Effector CD4-positive, alpha-beta T cell (primary cell): ENCODE results near the gene SLC4A11.
"Not testable (repeated sequence)": the region's sequence is repeated elsewhere in the genome, so short reads cannot be mapped to it uniquely, and the experiment has no call there.

ENCODE experiments used
- DNase-seq: peaks from one replicate; pipeline ENCODE4 v3.0.0-alpha.2; 2020

SLC4A11 gene

DNA sequence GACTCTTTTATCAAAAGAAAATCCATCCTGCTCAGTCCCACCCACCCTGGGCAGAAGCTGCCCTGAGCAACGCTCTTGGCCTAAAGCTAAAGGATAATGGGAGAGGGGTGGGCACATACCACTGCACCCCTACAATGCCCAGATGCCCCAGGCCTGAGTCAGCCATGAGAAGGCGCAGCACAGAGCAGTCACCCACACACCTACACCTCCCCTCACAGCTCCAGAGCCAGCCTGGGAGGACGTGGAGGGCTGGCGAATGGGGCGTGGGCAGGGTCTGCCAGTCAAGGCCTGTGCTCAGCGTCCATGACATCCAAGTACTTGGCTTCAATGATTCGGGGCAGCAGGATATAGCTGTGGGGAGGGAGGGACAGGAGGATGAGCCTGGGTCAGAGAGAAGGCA lies 11.5 kb downstream of the SLC4A11 start:
- DNase-seq: no peak

- DNase-seq: no peak
Observed at GRCh38 chr20:3226864-3227263, 12.1 kb downstream of the SLC4A11 start.

GRCh38 chr20:3226093-3226492 lies 12.9 kb downstream of the SLC4A11 start:
- DNase-seq: no peak

- DNase-seq: no peak
Observed at GRCh38 chr20:3224681-3225421, 14.1 kb downstream of the SLC4A11 start.

GRCh38 chr20:3223994-3224680 lies 14.9 kb downstream of the SLC4A11 start:
- no peak for DNase-seq

DNA sequence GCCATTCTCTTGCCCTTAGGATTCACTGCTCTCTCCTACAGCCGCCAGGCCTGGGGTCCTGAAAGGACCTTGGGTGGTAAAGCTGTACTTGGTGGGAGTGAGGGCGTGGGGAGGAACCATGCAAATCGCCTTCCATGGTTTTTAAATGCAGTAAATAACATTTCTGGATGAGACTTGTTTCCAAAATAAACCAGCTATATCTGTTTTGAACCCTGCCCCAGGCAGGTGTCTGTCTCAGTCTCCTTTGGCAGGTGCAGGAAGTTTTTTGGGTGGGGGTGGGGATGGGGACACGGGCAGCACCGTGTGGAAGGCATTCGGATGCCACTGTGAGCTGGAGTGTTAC lies 15.4 kb downstream of the SLC4A11 start:
- no peak for DNase-seq

- peak; percentile 25 for DNase-seq
Observed at GRCh38 chr20:3222635-3223600, 16.1 kb downstream of the SLC4A11 start.

- no peak for DNase-seq
Observed at GRCh38 chr20:3221398-3222226, 17.4 kb downstream of the SLC4A11 start.

GRCh38 chr20:3218307-3218988 lies 20.5 kb downstream of the SLC4A11 start:
- peak; percentile 67 for DNase-seq

DNA sequence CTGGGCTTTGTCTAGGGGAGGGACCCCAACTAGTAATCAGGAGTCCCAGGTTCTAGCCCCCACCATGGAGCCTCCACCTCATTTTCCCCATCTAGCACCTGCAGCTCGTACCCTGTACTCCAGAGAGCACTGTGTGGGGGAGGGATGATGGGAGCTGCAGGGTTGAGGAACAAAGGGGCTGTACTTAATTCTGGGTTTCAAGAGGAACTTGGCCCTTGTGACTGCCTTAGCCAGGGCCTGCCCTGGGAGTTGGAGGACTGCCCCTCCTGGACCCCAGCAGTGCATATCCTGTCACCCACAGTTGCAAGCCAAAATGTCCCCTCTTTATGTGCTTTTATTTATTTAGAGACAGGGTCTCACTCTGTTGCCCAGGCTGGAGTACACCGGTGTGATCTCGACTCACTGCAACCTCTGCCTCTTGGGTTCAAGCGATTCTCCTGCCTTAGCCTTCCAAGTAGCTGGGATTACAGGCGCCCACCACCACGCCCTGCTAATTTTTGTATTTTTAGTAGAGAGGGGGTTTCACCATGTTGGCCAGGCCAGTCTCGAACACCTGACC lies 23.6 kb downstream of the SLC4A11 start:
- DNase-seq: not testable (repeated sequence)

- no peak for DNase-seq
Observed at GRCh38 chr20:3213226-3213625, 25.8 kb downstream of the SLC4A11 start.

DNA sequence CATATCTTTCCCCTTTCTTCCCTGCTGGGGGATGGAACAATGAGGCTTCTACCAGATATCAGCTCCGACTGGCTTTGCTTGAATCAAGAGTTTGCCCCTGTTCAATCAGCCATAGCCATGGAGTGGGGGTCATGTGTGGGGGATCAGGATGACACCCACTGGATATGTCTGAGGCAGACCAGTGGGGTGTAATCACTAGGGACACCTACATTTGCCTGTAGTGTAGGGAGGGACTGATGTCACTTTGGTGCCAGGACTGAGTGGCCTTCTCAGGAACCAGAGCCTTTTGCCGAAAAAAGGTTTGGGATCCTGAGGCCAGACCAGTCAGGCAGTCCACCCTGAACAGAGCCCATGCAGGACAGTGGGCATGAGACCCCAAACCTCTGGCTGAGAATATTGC lies 28.6 kb downstream of the SLC4A11 start:
- DNase-seq: no peak

DNA sequence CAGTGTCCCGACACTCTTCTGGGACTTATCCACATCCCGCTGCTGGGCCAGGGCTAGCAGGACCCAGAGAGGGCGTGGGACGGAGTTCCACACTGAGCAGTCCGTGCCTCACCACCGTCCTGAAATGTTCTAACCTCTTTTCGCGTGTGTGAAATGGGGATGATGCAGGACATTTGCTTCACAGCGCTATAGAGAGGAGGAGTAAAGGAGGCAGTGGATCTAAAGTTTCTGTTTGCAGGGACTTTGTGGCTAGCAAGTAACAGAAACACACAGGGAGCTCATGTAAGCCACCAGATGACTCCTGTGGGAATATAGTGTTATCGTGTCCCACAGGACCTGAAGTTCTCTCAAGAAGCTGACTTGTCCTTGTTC lies 29.1 kb downstream of the SLC4A11 start:
- DNase-seq: no peak

DNA sequence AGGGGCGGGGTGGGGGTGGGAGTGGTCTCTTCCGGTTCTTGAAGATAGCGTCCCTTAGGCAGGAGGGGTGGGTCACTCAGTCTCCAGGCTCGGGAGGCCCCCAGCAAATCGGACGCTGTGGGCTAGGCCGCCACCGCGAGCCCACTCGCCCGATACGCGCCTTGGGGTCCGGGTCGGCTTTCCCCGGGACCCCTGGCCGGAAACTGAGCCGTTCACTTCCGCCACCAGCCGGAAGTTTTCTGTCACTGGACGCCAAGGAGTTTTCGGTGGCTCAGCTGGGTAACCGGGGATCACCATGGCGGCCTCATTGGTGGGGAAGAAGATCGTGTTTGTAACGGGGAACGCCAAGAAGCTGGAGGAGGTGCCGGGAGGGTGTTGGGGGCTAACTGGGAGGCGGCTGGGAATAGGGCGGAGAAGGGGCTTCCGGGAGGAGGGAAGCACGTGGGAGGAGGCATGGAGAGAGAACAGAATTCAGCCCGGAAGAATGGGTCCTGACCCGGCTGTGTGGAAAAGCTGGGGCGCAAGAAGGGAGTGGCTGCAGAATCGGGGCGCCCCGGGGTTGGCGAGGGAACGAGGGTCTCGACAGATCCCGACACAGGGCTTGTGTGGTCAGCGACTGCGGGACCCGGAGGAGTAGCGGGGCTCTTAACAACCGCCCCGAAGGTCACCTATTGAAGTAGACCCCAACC lies 29.6 kb downstream of the SLC4A11 start, which contains the start of gene ITPA:
TSS of gene ITPA (plus strand) at position 242 of the 689 bp plus-strand sequence. CDS start at position 296, 54 bp downstream.
- DNase-seq: peak; percentile 51

DNA sequence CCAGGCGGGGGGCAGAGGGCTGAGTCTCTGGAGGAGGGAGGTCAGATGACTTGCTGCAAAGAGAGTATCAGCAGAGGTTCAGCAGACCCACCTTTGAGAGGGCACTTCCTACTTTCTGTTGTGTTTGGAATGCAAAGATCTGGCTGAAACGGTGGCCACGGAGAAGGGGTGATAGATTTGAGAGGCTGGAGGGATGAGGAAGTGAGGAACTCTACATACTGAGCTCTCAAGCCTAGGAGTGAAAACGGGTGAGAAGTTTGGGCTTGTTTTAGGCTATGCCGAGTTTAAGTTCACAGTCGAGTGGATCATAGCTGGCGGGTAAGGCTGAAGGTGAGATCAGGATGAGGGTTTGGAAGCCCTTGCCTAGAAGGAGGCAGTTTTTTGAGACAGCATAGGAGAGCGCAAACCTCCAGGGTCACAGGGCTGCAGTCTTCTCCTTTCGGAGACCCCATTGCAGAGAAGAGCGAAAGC lies 30.2 kb downstream of the SLC4A11 start:
- DNase-seq: no peak

GRCh38 chr20:3204124-3204794 lies 34.7 kb downstream of the SLC4A11 start, which contains the start of gene DDRGK1:
DDRGK1 (minus strand) TSS chr20:3204682; CDS start chr20:3204627, 55 bp downstream.
- DNase-seq: peak; percentile 77

DNA sequence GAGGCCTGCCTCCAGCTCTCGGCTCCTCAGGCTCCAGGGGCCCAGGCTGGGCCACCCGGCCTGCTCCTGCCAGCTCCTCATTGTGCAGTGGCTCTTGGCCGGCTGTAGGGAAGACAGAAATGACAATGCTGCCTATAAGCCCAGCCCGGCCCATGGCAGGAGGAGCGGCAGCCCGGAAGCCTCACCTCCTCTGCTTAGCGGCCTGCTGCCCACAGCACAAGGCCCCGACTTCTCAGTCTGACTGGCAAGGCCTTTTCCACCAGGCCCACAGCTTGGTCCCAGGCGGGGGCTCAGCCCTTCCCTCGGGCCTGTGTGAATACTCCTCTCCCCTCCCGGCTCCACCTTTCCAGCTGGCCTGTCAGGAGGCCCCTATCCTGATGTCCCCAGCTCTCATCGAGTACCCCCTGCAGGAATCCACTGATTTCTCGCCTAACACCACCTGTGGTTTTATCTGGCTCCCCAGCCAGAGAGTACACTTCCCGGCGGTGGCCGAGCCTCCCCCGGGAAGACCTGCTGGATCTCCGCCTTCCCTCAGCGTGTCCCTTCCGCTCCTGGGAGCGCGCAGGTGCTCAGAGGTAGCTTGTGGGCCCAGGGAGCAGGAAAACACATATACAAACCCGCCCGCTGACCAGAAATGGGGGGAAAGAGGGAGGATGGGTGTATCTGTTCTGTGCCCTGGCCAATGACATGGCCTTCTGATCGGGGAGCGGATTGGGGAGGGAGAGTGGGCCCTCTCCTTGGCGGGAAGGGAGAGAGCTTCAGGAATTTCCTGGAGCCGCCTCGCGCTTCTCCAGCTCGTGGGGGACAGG lies 35.5 kb downstream of the SLC4A11 start:
- no peak for DNase-seq

DNA sequence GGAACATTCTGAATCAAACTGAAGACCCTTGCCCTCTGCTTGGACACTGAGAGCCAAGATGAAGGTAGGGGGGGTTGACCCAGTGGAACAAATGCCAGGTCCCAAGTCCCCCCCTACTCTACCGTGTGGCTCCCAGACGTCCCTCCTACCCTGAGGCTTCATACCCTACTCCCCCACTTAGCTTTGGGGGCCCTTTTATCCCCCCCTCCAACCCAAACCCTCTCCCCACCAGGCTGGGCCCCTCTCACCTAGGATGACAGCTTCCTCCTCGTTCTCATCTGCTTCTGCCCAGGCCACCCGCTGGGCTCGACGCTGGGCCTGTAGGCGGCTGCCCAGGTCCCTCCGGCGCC lies 36.0 kb downstream of the SLC4A11 start:
- no peak for DNase-seq
